Stimulated activated CD8-positive, alpha-beta memory T cell treated with anti-CD3 and anti-CD28 coated beads, Interleukin-15, amount 100 ng/mL, for 48 hours (primary cell): ENCODE data around the gene GOT2.
"Not testable (repeated sequence)": the region's sequence is repeated elsewhere in the genome, so short reads cannot be mapped to it uniquely, and the experiment has no call there.

Source experiments
- DNase-seq, 2 donors: peaks; one replicate each; pipeline ENCODE4 v3.0.0-alpha.2; 2020; ENCODE audit warnings: low read depth in 2 of 2

GOT2 gene

DNA sequence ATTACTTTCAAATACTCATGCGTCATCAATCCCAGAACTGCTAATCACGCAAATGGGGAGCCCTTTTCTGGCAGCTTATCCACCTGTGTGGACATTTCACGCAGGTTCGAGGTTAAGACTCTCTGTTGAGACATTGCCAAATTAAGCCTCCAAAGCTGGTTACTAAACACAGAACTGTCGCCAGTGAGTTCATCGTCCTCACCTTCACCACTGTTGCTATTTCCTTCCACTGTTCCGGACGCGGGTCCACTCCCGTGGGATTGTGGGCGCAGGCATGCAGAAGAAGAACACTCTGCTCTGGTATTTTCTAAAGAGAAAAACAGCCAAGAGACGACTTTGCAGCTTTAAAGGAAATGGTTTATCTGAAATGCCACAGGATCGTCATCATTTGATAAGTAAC lies 16.1 kb downstream of the GOT2 start:
- no peak for DNase-seq

DNA sequence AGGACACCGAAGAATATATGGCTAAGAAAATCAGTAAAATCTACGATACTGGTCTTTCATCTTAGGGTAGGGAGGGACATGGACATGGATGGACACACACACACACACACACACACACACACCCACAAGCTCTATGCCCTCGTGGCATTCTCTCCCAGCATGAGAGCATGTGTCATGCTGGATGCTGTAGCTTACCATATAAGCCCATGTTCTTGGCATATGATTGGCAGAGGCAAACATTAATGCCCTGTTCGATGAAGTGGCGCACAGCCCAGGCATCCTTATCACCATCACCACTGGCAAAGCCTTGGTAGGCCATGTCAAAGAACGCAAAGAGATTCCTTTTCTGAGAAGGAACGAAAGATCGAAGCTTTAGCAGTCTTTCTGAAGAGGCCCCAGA lies 17.6 kb downstream of the GOT2 start:
- no peak for DNase-seq

DNA sequence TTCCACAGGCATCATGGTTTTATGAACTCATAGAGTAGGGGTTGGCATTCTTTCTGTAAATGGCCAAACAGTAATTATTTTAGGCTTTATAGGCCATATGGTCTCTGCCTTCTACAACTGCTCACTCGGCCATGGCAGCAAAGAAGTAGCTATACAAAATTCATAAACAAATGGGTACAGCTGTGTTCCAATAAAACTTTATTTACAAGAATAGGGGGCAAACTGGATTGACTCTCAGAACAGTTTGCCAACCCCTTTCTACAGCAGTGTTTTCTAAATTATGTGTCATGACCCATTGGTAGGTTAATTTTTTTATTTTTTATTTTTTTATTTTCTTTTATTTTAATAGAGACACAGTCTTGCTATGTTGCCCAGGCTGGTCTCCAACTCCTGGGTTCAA lies 20.4 kb downstream of the GOT2 start:
- no peak for DNase-seq

DNA sequence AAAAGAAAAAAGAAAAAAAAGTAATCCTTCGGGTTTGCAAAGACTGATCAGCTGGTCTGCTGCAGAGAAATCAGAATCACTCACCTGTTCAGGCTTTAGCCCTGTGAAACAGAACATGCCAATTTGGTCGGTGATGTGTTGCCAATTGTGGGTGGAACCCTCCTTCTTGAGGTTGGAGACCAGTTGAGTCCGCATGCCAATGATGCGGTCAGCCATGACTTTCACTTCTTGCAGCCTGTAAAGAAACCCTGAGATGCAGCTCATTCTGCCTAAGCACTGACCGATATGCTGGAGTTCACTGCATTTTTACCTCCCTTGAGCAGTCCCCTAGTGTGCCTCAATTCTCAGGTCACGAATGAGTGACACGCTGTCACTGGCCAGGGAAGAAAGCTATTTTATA lies 24.8 kb downstream of the GOT2 start:
- DNase-seq = no peak

DNA sequence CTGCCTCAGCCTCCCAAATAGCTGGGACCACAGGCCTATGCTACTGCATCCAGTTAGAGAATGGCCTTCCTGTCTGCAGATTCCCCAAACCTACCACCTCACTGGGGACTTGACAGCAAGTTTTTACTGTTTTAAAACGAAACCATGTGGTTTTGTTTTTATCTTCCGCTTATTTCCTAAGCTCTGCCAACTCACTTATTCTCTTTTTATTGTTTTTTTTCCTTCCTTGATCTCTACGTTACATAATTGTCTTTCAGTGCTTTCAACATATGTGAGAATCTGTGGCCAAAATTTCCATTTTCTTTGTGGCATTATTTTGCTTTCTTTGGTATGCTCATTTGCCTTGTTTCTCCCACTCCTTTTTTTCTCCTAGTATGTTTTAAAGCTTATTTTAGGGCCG lies 35.0 kb downstream of the GOT2 start:
- no peak for DNase-seq

DNA sequence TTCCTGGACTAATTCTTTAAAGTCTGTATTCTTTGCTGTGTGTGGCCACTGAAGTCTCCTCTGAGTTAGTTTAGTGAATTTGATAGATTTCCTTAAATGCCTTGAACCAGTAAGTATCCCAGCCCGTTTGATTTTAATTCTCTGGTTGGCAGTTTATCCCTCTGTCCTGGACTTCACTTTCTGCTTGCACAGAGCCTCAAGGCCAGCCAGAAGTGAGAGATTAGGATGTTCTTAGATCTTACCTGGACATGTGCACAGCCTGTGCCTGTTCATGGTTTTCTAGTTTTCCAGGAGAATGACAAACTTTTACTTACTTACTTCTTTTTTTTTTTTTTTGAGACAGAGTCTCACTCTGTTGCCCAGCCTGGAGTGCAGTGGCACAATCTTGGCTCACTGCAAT lies 38.7 kb downstream of the GOT2 start:
- no peak for DNase-seq

DNA sequence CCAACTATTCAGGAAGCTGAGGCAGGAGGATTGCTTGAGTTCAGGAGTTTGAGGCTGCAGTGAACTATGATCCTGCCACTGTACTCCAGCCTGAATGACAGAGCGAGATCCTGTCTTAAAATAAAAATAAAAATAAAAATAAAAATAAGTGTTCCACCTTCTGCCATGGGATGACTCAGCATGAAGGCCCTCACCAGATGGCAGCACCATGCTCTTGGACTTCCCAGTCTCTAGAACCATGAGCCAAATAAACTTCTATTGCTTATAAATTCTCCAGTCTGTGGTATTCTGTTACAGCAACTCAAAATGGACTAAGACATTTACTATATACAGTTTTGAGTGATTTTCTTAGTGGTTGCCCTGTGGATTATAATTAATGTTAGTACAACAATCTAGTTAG lies 41.7 kb downstream of the GOT2 start:
- DNase-seq = no peak

DNA sequence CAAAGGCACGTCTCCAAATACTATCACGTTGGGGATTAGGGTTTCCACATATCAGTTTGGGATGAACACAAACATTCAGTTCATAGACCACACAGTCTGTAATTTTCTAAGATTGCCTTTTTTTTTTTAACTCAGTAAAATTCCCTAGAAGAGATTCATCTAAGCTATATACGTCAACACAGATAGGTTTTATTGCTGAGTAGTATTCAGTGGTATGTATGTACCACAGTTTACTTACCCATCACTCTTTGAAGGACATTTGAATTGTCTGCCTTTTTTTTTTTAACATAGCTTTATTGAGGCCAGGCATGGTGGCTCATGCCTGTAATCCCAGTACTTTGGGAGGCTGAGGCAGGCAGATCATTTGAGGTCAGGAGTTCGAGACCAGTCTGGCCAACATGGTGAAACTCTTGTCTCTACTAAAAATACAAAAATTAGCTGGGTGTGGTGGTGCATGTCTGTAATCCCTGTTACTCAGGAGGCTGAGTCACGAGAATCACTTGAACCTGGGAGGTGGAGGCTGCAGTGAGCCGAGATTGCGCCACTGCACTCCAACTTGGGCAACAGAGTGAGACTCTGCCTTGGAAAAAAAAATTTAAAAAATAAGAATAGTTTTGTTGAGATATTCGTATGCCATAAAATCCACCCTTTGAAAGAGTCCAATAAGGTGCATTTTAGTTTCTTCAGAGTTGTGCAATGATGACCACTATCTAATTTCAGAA lies 47.0 kb downstream of the GOT2 start:
- not testable (repeated sequence) for DNase-seq

DNA sequence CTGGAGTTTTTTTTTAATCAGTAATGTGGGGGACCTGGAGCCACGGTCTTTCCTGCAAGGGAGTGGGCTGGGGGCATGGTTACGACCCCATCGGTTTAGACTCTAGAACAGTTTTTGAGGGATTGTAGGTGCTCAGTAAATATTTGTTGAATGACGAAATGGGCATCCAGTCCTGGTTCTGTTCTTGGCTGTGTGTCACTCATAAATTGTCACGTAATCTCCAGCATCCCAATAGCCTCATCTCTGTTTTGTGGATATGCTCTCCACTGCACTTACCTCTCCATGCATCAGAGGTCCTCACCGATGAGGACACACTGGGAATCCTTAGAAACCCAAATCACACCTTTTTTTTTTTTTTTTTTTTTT lies 49.0 kb downstream of the GOT2 start:
- no peak for DNase-seq

DNA sequence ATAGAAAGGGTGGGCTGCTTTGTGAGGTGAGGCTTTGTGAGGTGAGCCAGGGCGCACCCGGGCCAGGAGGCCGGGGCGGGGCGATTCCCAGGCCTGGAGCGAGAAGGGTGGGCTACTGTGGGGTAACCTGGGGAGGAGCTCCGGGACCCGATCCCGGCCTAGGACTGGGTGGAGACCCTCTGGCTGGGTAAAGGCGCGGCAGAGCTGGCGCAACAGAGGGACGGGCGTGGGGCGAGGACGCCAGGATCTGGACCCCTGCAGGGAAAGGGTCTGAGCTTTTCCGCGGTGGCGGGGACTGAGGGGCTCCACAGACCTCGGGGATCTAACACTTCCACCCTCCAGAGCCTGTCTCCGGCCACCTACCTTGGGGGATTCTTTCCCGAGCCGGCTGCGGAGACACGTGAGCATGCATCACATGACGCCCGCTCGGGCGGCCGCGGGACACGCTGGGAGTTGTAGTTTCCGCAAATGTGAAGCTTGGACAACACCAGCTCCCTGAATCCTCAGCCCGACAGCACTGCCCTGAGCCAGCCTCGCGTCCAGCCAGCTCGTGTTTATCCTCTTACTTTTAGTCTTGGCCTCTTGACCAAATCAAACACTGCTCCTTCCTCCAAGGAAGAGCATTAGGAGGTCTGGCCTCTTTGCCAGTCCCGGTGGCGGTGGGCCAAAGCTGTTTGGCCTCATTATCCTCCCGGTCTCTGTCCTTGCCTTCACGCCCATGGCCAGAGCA lies 49.6 kb downstream of the GOT2 start, which contains the start of gene SLC38A7:
TSS of gene SLC38A7 (minus strand) at position 417 of the 730 bp plus-strand sequence. CDS start 4,644 bp downstream, outside the sequence.
- peak; percentile 61 to 65 for DNase-seq

DNA sequence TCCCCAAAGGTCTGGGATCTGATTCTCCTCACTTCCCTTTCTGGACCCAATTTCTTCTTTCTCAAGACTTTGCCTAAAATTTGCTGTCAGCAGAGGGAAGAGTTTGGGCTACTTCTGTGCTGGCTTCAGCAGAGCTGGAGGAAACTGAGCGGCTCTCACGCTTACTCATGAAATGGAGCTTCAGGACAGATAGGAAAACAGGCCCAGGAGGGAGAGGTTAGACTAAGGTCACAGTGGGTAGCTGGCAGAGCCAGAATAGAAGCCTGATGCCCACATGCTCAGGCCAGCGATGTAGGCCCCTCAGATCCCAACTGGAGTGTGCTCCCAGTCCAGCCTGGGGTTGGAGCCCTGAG lies 50.1 kb downstream of the GOT2 start:
- no peak for DNase-seq

DNA sequence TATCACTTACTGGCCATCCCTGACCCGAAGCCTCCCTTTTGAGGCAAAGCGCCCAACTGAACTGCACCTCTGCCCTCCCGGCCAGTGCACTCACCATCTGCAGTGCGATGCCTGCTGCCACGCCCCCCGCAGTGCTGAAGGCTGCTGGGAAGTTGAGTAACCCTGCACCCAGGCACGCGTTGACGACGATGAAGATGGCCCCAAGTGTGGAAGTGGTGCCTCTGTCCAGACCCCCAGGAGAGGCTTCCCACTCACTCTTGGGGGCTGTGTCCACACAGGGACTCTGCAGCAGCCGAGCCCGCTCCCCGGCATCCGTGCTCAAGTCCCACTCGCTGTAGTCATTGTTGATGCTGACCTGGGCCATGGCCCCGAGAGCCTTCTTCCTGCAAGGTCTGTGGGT lies 54.4 kb downstream of the GOT2 start:
- no peak for DNase-seq

DNA sequence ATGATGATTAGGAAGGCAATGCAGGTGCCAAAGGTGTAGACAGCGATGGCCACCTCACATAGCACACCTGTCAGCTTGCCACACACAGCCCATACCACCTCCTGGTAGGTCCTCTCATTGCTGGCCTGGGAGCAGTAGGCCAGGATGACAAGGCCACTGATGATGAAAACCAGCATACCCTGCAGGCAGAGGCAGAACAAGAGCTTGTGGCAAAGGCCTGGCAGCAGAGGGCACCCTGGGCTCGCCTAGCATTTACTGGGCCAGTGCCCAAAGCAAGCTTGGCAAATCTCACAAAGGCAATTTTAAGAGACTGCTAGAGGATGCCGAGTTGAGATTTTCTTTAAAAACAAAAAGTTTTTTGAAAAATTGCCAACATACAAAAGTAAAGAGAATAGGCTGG lies 55.4 kb downstream of the GOT2 start:
- DNase-seq = no peak

DNA sequence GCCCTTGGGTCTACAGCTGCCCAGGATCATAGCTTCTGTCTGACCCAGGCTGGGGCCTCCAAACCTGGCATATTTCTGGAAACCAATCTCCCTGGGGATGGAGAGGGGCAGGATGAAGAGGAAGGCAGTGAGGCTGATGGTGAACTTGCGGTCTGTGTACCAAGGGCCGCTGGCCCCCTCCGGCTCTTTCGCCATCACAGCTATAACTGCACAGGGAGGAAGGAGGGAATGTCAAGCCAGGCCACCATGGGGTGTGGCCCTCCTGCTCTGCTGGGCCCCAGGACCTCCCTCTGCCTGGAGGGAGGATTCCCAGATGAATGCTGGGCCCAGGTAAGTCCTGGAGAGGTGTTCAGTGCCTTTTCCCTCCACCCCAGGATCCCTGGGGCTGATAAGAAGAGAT lies 55.8 kb downstream of the GOT2 start:
- DNase-seq = no peak

DNA sequence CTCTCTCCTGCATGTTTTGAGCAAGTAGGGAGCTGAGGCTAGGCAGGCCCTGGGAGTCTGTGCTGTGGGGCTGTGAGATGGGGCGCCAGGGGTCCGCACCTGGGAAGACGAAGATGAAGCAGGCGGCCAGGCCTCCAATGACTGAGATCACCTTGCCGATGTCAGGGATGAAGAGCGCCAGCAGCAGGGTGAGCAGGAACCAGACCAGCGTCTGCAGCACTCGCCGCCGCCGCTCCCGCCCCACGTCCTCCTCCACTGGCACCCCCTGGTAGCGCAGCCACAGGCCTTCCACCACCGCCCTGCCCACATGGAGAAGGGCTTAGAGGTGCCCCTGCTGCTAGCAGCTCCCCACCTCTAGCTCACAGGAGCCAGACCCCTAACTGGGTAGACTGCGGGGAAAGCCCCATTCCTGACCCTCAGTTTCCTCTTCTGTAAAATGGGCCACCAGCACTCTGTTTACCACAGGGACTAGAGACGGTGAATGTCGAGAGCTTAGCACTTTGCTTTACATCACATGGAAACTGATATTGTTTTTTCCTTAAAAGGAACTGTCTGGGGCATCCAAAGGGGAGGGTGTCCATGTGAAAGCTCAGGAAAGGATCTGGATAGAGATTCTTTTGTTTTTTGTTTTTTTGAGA lies 63.1 kb downstream of the GOT2 start:
- no peak for DNase-seq

DNA sequence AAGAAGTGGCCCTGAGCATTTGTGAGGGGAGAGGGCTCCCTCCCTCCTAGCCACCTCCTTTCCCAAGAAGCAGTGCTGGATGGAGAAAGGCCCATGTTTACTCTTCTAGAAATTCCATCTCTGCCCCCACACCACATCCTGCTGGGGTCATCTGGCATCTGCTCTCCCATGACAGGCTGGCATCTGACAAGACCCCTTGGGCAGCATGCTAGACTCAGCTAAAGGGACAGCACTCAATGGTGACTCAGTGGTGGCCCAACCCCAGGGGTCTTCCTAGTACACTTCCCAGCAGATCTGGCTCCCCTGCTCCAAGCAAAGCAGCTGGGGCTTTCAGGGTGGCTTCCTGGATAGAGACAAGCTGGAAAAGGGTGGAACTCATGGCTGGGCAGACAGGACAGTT lies 63.9 kb downstream of the GOT2 start:
- DNase-seq = no peak

DNA sequence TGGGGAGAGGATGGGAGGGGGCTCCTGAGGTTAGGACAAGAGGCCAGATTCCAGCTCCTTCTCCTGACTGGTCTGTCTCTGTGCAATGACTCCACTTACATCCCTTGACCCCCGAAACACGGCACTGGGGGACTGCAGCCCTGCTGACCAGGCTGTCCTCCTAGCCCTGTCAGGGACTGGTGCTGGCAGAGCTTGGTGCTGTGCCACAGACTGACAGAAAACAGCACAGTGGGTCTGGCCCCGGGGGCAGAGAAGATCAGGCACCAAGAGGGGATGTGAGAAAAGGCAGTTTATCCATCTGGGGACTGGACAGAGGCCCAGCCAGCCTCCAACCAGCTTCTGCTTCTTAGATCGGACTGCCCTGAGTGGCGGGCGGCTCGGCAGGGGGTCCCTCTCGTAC lies 68.9 kb downstream of the GOT2 start:
- DNase-seq = no peak

DNA sequence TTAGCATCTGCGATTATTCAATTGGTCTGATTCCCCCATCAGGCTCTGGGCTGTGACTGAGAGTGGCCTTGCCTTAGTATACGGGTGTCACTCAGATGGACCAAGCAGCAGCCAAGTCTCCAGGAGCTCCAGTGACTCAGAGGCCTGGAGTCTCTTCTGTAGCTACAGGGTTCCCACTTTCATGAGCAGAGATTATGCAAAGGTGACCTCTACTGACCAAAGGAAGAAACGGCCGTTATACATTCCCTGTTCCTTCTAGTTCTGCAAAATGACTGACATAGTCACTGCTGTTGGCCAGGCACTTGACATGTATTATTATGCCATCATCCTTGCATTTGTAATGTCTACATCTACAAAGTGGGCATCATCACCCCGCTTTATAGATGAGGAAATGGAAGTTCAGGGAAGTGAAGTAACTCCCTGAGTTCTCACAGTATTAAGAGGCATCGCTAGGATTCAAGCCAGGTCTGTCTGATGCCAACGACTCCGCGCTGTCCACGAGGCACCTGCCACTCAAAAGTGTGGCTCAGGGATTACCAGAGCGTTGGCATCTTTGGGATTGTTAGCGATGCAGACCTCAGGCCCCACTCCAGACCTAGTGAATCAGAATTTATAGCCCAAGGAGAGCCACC lies 72.8 kb downstream of the GOT2 start:
- DNase-seq = no peak

DNA sequence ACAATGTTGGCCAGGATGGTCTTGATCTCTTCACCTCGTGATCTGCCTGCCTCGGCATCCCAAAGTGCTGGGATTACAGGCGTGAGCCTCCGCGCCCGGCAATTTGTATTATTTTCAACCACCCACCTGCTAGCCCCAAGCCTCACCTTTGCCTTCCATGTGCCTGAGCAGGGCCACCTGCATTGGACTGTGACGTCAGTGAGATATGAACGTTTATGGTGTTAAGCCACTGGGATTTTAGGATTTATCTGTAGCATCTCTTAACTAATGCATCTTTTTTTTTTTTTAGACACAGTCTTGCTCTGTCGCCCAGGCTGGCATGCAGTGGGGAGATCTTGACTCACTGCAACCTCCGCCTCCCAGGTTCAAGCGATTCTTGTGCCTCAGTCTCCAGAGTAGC lies 74.2 kb downstream of the GOT2 start:
- DNase-seq = not testable (repeated sequence)

DNA sequence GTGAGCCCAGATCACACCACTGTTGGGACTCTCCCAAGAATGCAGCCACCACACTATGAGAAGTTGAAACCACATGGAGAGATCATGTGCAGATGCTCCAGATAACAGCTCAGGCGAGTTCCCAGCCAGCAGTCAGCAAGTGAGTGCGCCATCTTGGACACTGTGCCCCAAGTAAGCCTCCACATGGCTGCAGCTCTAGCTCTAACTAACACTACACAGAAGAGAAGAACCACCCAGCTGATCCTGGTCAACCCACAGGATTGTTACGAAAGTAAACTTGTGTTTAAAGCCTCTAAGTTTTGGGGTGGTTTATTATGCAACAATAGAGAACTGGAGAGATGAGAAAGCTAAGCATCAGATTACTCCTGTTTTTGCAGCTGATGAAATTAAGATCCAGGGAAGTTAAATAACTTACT lies 75.3 kb downstream of the GOT2 start:
- no peak for DNase-seq
